Renal cortical epithelial cell (primary cell): ENCODE results near the gene TRIM40. TPM values are rescaled to one million over a fixed set of nuclear protein-coding genes. Genes with fewer than 3 reads are reported as not detected.

Experiments
- total RNA-seq: library from RNA; depleted of rRNA; stranded (reverse); fragments of >200 nt; gene quantifications from 2 replicates; pipeline ENCODE4 v1.2.3, GENCODE V29; 2014

The TRIM40 gene
- total RNA-seq, 1 donor from 2014 or later: not detected

Other genes starting within 250 kb of the TRIM40 start
- 611 and 802 TPM in 2 replicates for gene HLA-A, start 193.6 kb upstream of the TRIM40 start, total RNA-seq
- gene POLR1H, start 74.9 kb upstream of the TRIM40 start, total RNA-seq: 12.3 and 32.3 TPM in 2 replicates
- 14.1 and 22.0 TPM in 2 replicates for gene PPP1R11, start 68.9 kb upstream of the TRIM40 start, total RNA-seq
- gene RNF39, start 60.4 kb upstream of the TRIM40 start, total RNA-seq: 0.05 TPM in 1 of 2 replicates, not detected in the other
- not detected in 2 replicates for gene TRIM31, start 23.1 kb upstream of the TRIM40 start, total RNA-seq
- gene TRIM10, start 25.1 kb downstream of the TRIM40 start, total RNA-seq: under 0.01 TPM in 1 of 2 replicates, not detected in the other
- gene TRIM15, start 27.4 kb downstream of the TRIM40 start, total RNA-seq: 0.17 TPM in 1 of 2 replicates, not detected in the other
- 23.4 and 45.6 TPM in 2 replicates for gene TRIM26, start 77.3 kb downstream of the TRIM40 start, total RNA-seq
- gene TRIM39, start 190.8 kb downstream of the TRIM40 start, total RNA-seq: 9.6 and 14.1 TPM in 2 replicates
- gene RPP21, start 209.0 kb downstream of the TRIM40 start, total RNA-seq: 15.8 and 34.7 TPM in 2 replicates